ENCODE results near the gene ZNF669.

DNA sequence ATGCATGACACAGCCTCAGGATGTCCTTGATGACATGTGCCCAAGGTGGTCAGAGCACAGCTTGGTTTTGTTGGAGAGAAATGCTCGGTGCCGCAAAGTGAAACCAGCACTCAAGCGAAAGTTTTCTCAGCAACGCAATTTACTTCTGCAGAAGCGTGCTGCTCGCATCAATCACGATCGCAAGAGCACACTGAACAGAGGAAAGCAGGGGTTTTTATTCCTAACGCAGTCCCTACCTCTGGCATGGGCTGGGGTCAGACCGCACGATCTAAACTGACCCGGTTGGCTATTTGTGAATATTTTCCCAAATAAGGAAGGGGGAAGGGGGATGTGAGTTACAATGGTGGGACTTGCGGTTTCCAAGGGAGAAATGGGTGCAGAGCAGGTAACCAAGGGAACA, 809 bp upstream of the ZNF669 start:
- TF ChIP-seq CTCF (IDR thresholded peaks at IDR 0.05 in 2 of 3, conservative IDR thresholded peaks at IDR 0.05 in 1 of 3; ENCODE audit: borderline replicate concordance in 1 of 3, insufficient read depth in 1 of 3, low read depth in 2 of 3, low read length in 2 of 3) (no peak), JUND (IDR thresholded peaks at IDR 0.05) (no peak), POLR2A (IDR thresholded peaks at IDR 0.05; ENCODE audit: borderline replicate concordance, extremely low read depth, insufficient read depth, insufficient read length) (no peak), YY1 (IDR thresholded peaks at IDR 0.05; ENCODE audit: extremely low read depth, insufficient replicate concordance, low read depth, low read length) (no peak), REST (IDR thresholded peaks at IDR 0.05; ENCODE audit: low read depth) (no peak), EGR1 (IDR thresholded peaks at IDR 0.05; ENCODE audit: low read depth) (no peak), EZH2 (IDR thresholded peaks at IDR 0.05) (no peak)

Measured in HCT116 (cell line).